Measurements from ENCODE around the gene ROM1. TPM values are rescaled to one million over a fixed set of nuclear protein-coding genes. Genes with fewer than 3 reads are reported as not detected.

Gene ROM1
- total RNA-seq, 1 donor = 6.5 TPM

DNA sequence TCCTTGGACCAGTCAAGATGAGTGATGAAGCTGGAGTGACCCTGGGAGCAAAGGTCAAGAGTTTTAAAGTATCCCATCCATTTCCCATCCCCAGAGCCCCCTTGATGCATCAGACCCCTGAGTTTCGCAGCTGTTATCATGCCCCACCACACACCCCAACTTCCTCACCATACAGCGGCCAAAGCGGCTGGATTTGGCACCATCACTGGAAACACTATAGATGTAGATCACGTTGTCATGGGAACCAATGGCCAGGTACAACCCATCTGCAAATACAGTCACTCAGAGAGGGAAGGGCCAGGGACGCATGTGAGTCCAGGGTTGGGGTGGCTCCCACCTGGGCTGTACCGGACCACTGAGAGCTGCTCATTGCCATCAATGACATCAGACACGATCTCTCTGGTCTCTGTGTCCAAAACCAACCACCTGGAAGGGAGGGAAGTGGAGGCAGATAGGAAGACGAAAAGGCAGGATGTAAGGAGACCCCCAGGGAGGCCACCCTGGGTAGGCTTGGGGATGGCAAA lies 9.2 kb upstream of the ROM1 start:
- H3K4me2 ChIP-seq (ENCODE audit: insufficient read depth, low read length) = no peak overlapping the region
- H2AFZ ChIP-seq (ENCODE audit: low read length) = no peak overlapping the region
- H3K79me2 ChIP-seq (ENCODE audit: insufficient read depth, low read length) = peaks cover 23% of the 10 kb centered on the region
- H3K36me3 ChIP-seq (ENCODE audit: insufficient read depth, low read length) = peaks cover 49% of the 10 kb centered on the region
- peaks cover 16% of the 10 kb centered on the region for H4K20me1 ChIP-seq (ENCODE audit: insufficient read depth, low read length)
- peak; percentile 68 for DNase-seq (ENCODE audit: insufficient read length, low spot score, missing footprints)
- H3K4me1 ChIP-seq (ENCODE audit: insufficient read depth, low read length) = peaks cover 25% of the 10 kb centered on the region
- H3K27ac ChIP-seq (ENCODE audit: low read depth, low read length) = no peak overlapping the region
- no peaks in the 10 kb centered on the region for H3K27me3 ChIP-seq (ENCODE audit: insufficient read depth, low read length)
- TF ChIP-seq, protein P1, sequence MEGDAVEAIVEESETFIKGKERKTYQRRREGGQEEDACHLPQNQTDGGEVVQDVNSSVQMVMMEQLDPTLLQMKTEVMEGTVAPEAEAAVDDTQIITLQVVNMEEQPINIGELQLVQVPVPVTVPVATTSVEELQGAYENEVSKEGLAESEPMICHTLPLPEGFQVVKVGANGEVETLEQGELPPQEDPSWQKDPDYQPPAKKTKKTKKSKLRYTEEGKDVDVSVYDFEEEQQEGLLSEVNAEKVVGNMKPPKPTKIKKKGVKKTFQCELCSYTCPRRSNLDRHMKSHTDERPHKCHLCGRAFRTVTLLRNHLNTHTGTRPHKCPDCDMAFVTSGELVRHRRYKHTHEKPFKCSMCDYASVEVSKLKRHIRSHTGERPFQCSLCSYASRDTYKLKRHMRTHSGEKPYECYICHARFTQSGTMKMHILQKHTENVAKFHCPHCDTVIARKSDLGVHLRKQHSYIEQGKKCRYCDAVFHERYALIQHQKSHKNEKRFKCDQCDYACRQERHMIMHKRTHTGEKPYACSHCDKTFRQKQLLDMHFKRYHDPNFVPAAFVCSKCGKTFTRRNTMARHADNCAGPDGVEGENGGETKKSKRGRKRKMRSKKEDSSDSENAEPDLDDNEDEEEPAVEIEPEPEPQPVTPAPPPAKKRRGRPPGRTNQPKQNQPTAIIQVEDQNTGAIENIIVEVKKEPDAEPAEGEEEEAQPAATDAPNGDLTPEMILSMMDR (IDR thresholded peaks at IDR 0.05; ENCODE audit: extremely low read depth, low read depth, low read length) = no peak
- no peaks in the 10 kb centered on the region for H3K9me3 ChIP-seq (ENCODE audit: low read depth, low read length)
- H3K4me3 ChIP-seq (ENCODE audit: insufficient read depth, low read length) = no peak overlapping the region

DNA sequence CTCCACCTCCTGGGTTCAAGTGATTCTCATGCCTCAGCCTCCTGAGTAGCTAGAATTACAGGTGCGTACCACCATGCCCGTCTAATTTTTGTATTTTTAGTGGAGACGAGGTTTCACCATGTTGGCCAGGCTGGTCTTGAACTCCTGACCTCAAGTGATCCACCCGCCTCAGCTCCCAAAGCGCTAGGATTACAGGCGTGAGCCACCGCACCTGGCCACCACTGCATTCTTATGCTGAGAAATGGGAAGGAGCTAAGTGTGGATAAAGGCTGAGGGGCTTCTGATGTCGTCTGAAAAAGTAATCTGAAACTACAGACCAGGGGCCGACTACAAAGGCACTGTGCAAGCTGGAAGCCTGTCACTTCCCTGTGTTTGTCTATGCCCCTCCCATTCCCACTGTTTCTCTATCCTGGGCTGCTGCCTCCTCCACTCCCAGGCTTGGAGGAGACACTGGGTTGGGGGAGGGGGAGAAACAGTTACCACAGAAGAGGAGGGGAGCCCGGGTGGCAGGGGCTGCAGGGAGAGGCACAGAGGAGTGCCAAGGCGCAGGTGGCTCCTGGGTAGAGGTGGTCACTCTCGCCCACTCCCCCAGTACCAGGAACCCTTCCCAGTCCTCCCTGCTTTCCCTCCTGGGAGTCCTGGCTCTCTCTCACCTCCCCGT lies 8.5 kb upstream of the ROM1 start:
- TF ChIP-seq, protein P1 (IDR thresholded peaks at IDR 0.05; ENCODE audit: extremely low read depth, low read depth, low read length) = no peak
- H2AFZ ChIP-seq (ENCODE audit: low read length) = no peak overlapping the region
- no peak overlapping the region for H3K4me3 ChIP-seq (ENCODE audit: insufficient read depth, low read length)
- no peaks in the 10 kb centered on the region for H3K9me3 ChIP-seq (ENCODE audit: low read depth, low read length)
- H3K27ac ChIP-seq (ENCODE audit: low read depth, low read length) = no peak overlapping the region
- no peak for DNase-seq (ENCODE audit: insufficient read length, low spot score, missing footprints)
- H3K79me2 ChIP-seq (ENCODE audit: insufficient read depth, low read length) = peaks cover 19% of the 10 kb centered on the region
- H3K36me3 ChIP-seq (ENCODE audit: insufficient read depth, low read length) = peaks cover 46% of the 10 kb centered on the region
- no peak overlapping the region for H3K4me2 ChIP-seq (ENCODE audit: insufficient read depth, low read length)
- H3K27me3 ChIP-seq (ENCODE audit: insufficient read depth, low read length) = no peaks in the 10 kb centered on the region
- peaks cover 18% of the 10 kb centered on the region for H3K4me1 ChIP-seq (ENCODE audit: insufficient read depth, low read length)
- H4K20me1 ChIP-seq (ENCODE audit: insufficient read depth, low read length) = peaks cover 13% of the 10 kb centered on the region

DNA sequence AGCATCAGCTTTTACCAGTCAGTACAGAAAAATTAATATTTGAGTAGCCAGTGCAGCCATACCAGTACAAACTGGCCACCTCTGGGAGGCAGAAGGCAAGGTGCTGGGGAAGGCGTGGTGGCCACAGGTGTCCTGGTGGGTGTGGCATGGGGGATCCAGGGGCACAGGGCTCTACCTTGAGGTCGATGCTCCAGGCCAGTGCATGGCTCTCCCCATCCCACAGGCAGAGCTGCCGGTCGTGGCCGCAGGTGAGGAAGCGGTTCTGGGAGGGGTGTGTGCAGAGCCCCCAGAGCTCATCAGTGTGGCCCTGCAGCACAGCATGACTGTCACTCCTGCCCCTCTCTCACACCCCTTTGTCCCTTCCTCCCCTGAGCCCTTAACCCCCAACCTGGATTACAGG lies 7.6 kb upstream of the ROM1 start:
- Histone ChIP-seq H2AFZ (ENCODE audit: low read length) (no peak overlapping the region), H3K27me3 (ENCODE audit: insufficient read depth, low read length) (no peaks in the 10 kb centered on the region), H3K27ac (ENCODE audit: low read depth, low read length) (no peak overlapping the region), H3K4me3 (ENCODE audit: insufficient read depth, low read length) (no peak overlapping the region), H3K79me2 (ENCODE audit: insufficient read depth, low read length) (peaks cover 12% of the 10 kb centered on the region), H4K20me1 (ENCODE audit: insufficient read depth, low read length) (peaks cover 6% of the 10 kb centered on the region), H3K4me1 (ENCODE audit: insufficient read depth, low read length) (peaks cover 10% of the 10 kb centered on the region), H3K4me2 (ENCODE audit: insufficient read depth, low read length) (no peak overlapping the region), H3K36me3 (ENCODE audit: insufficient read depth, low read length) (peaks cover 45% of the 10 kb centered on the region), H3K9me3 (ENCODE audit: low read depth, low read length) (no peaks in the 10 kb centered on the region)
- TF ChIP-seq, protein P1 (IDR thresholded peaks at IDR 0.05; ENCODE audit: extremely low read depth, low read depth, low read length) = no peak
- DNase-seq (ENCODE audit: insufficient read length, low spot score, missing footprints) = no peak

DNA sequence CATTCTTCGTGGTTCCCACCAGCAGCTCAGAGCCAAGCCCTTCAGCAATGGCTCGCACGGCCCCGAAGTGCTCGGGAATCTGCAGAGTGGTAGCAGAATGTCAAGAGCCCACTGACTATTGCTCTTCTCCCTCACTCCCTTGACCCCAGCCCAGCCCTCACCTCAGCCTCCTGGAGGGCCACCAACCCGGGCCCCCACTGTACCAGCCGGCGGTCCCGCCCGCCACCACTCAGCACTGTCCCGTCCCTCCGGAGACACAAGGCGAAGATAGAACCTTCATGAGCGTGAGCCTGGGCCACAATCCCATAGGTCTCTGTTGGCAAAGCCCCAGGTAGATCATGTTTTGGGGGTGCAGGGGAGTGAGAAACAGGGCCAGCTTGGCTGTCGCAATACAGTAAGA lies 7.2 kb upstream of the ROM1 start:
- Histone ChIP-seq H3K79me2 (ENCODE audit: insufficient read depth, low read length) (peaks cover 11% of the 10 kb centered on the region), H3K27me3 (ENCODE audit: insufficient read depth, low read length) (no peaks in the 10 kb centered on the region), H3K9me3 (ENCODE audit: low read depth, low read length) (no peaks in the 10 kb centered on the region), H3K36me3 (ENCODE audit: insufficient read depth, low read length) (peaks cover 49% of the 10 kb centered on the region), H3K4me1 (ENCODE audit: insufficient read depth, low read length) (peaks cover 9% of the 10 kb centered on the region), H2AFZ (ENCODE audit: low read length) (no peak overlapping the region), H4K20me1 (ENCODE audit: insufficient read depth, low read length) (peaks cover 2% of the 10 kb centered on the region), H3K4me3 (ENCODE audit: insufficient read depth, low read length) (no peak overlapping the region), H3K27ac (ENCODE audit: low read depth, low read length) (no peak overlapping the region), H3K4me2 (ENCODE audit: insufficient read depth, low read length) (no peak overlapping the region)
- no peak for DNase-seq (ENCODE audit: insufficient read length, low spot score, missing footprints)
- TF ChIP-seq, protein P1 (IDR thresholded peaks at IDR 0.05; ENCODE audit: extremely low read depth, low read depth, low read length) = no peak

Measured in osteoblast (primary cell).